ENCODE measurements around the gene FGF4.

Gene FGF4

GRCh38 chr11:69775163-69775755 is at the start of gene FGF4:
TSS of gene FGF4 (minus strand) at chr11:69775341. CDS start at chr11:69775084, 257 bp downstream.
- DNase-seq (ENCODE audit: low read depth) = no peak

- DNase-seq (ENCODE audit: low read depth) = no peak
Observed at GRCh38 chr11:69823641-69824265, 48.6 kb upstream of the FGF4 start.

GRCh38 chr11:69822676-69823494 is 47.7 kb upstream of the FGF4 start:
- DNase-seq (ENCODE audit: low read depth) = no peak

- DNase-seq (ENCODE audit: low read depth) = no peak
Observed at GRCh38 chr11:69821511-69822040, 46.4 kb upstream of the FGF4 start.

- DNase-seq (ENCODE audit: low read depth) = no peak
Observed at GRCh38 chr11:69820441-69820840, 45.3 kb upstream of the FGF4 start.

GRCh38 chr11:69819541-69820070 is 44.5 kb upstream of the FGF4 start:
- no peak for DNase-seq (ENCODE audit: low read depth)

GRCh38 chr11:69818603-69819441 is 43.7 kb upstream of the FGF4 start, which contains the start of gene FGF3:
TSS of gene FGF3 (minus strand) at chr11:69819416. CDS start at chr11:69818933, 483 bp downstream.
- no peak for DNase-seq (ENCODE audit: low read depth)

GRCh38 chr11:69818231-69818602 is 43.1 kb upstream of the FGF4 start:
- DNase-seq (ENCODE audit: low read depth) = no peak

- DNase-seq (ENCODE audit: low read depth) = no peak
Observed at GRCh38 chr11:69817265-69818230, 42.4 kb upstream of the FGF4 start.

GRCh38 chr11:69816671-69817070 is 41.5 kb upstream of the FGF4 start:
- no peak for DNase-seq (ENCODE audit: low read depth)

GRCh38 chr11:69815973-69816372 is 40.8 kb upstream of the FGF4 start:
- no peak for DNase-seq (ENCODE audit: low read depth)

GRCh38 chr11:69814902-69815301 is 39.8 kb upstream of the FGF4 start:
- DNase-seq (ENCODE audit: low read depth) = no peak

- no peak for DNase-seq (ENCODE audit: low read depth)
Observed at GRCh38 chr11:69814411-69814810, 39.3 kb upstream of the FGF4 start.

GRCh38 chr11:69813839-69814238 is 38.7 kb upstream of the FGF4 start:
- no peak for DNase-seq (ENCODE audit: low read depth)

GRCh38 chr11:69812946-69813345 is 37.8 kb upstream of the FGF4 start:
- no peak for DNase-seq (ENCODE audit: low read depth)

- no peak for DNase-seq (ENCODE audit: low read depth)
Observed at GRCh38 chr11:69812256-69812655, 37.1 kb upstream of the FGF4 start.

GRCh38 chr11:69811431-69811830 is 36.3 kb upstream of the FGF4 start:
- DNase-seq (ENCODE audit: low read depth) = no peak

- no peak for DNase-seq (ENCODE audit: low read depth)
Observed at GRCh38 chr11:69810289-69811118, 35.4 kb upstream of the FGF4 start.

GRCh38 chr11:69808667-69809086 is 33.5 kb upstream of the FGF4 start:
- no peak for DNase-seq (ENCODE audit: low read depth)

All from GM04503 (cell line).